CD4-positive, alpha-beta T cell treated with Interferon gamma for 1 hour (primary cell): ENCODE data around the gene PAPPA2.
"Not testable (repeated sequence)": the region's sequence is repeated elsewhere in the genome, so short reads cannot be mapped to it uniquely, and the experiment has no call there.

ENCODE experiments used
- DNase-seq: peaks from one replicate; pipeline ENCODE4 v3.0.0-alpha.2; 2020

PAPPA2 gene

GRCh38 chr1:176556288-176556687, 93.3 kb downstream of the PAPPA2 start:
- DNase-seq = no peak

GRCh38 chr1:176557543-176558258, 94.7 kb downstream of the PAPPA2 start:
- no peak for DNase-seq

- no peak for DNase-seq
Observed at GRCh38 chr1:176558561-176558960, 95.6 kb downstream of the PAPPA2 start.

GRCh38 chr1:176559474-176559873, 96.5 kb downstream of the PAPPA2 start:
- DNase-seq = no peak

GRCh38 chr1:176559878-176560277, 96.9 kb downstream of the PAPPA2 start:
- no peak for DNase-seq

GRCh38 chr1:176560681-176561080, 97.7 kb downstream of the PAPPA2 start:
- DNase-seq = no peak

GRCh38 chr1:176561761-176562160, 98.8 kb downstream of the PAPPA2 start:
- DNase-seq = not testable (repeated sequence)

- DNase-seq = no peak
Observed at GRCh38 chr1:176566004-176566975, 103.3 kb downstream of the PAPPA2 start.

GRCh38 chr1:176567190-176567794, 104.3 kb downstream of the PAPPA2 start:
- DNase-seq = no peak

- no peak for DNase-seq
Observed at GRCh38 chr1:176568185-176568584, 105.2 kb downstream of the PAPPA2 start.

GRCh38 chr1:176574756-176575155, 111.8 kb downstream of the PAPPA2 start:
- DNase-seq = no peak

GRCh38 chr1:176575991-176576390, 113.0 kb downstream of the PAPPA2 start:
- no peak for DNase-seq

- DNase-seq = no peak
Observed at GRCh38 chr1:176576670-176577069, 113.7 kb downstream of the PAPPA2 start.

GRCh38 chr1:176577646-176578197, 114.7 kb downstream of the PAPPA2 start:
- no peak for DNase-seq

GRCh38 chr1:176579087-176579486, 116.1 kb downstream of the PAPPA2 start:
- no peak for DNase-seq

GRCh38 chr1:176595217-176595616, 132.2 kb downstream of the PAPPA2 start:
- DNase-seq = no peak

- no peak for DNase-seq
Observed at GRCh38 chr1:176601348-176601747, 138.4 kb downstream of the PAPPA2 start.

GRCh38 chr1:176602388-176603004, 139.5 kb downstream of the PAPPA2 start:
- no peak for DNase-seq

- no peak for DNase-seq
Observed at GRCh38 chr1:176603696-176604095, 140.7 kb downstream of the PAPPA2 start.

- no peak for DNase-seq
Observed at GRCh38 chr1:176604461-176604860, 141.5 kb downstream of the PAPPA2 start.

GRCh38 chr1:176605176-176605575, 142.2 kb downstream of the PAPPA2 start:
- DNase-seq = no peak

- DNase-seq = no peak
Observed at GRCh38 chr1:176609556-176610408, 146.8 kb downstream of the PAPPA2 start.
